GM23248 (cell line): Measurements from ENCODE around the gene GNAL. TPM values are rescaled to one million over a fixed set of nuclear protein-coding genes. Genes with fewer than 3 reads are reported as not detected.

Source experiments
- DNase-seq: peaks from one replicate; pipeline ENCODE4 v3.0.0-alpha.2; 2015
- H2AFZ ChIP-seq: fragments of 200-600 bp; sonication (generic); 2 replicates; pipeline ENCODE4 v1.6.1; 2016; ENCODE audit warnings: antibody characterized with exemption
- H3F3A ChIP-seq: fragments of 200-600 bp; sonication (generic); 2 replicates; pipeline ENCODE4 v1.6.1; 2016; ENCODE audit warnings: mild to moderate bottlenecking, antibody characterized with exemption, mixed run types; ENCODE audit not compliant: insufficient read depth
- H3K27ac ChIP-seq: fragments of 200-600 bp; sonication (generic); 2 replicates; pipeline ENCODE4 v1.5.1; 2016; ENCODE audit warnings: mild to moderate bottlenecking
- H3K27me3 ChIP-seq: fragments of 200-600 bp; sonication (generic); replicated peaks from 2 replicates; pipeline ENCODE4 v1.6.1; 2016; ENCODE audit warnings: mild to moderate bottlenecking; ENCODE audit not compliant: insufficient read depth
- H3K36me3 ChIP-seq: fragments of 200-600 bp; sonication (generic); 2 replicates; pipeline ENCODE4 v1.6.1; 2016; ENCODE audit warnings: low read depth, mild to moderate bottlenecking
- H3K4me1 ChIP-seq: fragments of 200-600 bp; sonication (generic); 2 replicates; pipeline ENCODE4 v1.6.1; 2016; ENCODE audit warnings: mild to moderate bottlenecking; ENCODE audit not compliant: insufficient read depth
- H3K4me2 ChIP-seq: fragments of 200-600 bp; sonication (generic); one replicate; pipeline ENCODE4 v1.6.1; 2016; ENCODE audit warnings: mild to moderate bottlenecking; ENCODE audit not compliant: unreplicated experiment
- H3K4me3 ChIP-seq: fragments of 200-600 bp; sonication (generic); 2 replicates; pipeline ENCODE4 v1.5.1; 2016; ENCODE audit warnings: mild to moderate bottlenecking
- H3K79me2 ChIP-seq: fragments of 200-600 bp; sonication (generic); 2 replicates; pipeline ENCODE4 v1.6.1; 2016; ENCODE audit warnings: mild to moderate bottlenecking; ENCODE audit not compliant: insufficient read depth
- H3K9ac ChIP-seq: fragments of 200-600 bp; sonication (generic); 2 replicates; pipeline ENCODE4 v1.6.1; 2016; ENCODE audit warnings: mild to moderate bottlenecking
- H3K9me2 ChIP-seq: fragments of 200-600 bp; sonication (generic); 2 replicates; pipeline ENCODE4 v1.6.1; 2016; ENCODE audit warnings: mixed run types, mild to moderate bottlenecking, moderate library complexity; ENCODE audit not compliant: insufficient read depth
- H3K9me3 ChIP-seq: fragments of 200-600 bp; sonication (generic); one replicate; pipeline ENCODE4 v1.6.1; 2017; ENCODE audit warnings: low read depth
- H4K20me1 ChIP-seq: fragments of 200-600 bp; sonication (generic); 2 replicates; pipeline ENCODE4 v1.6.0; 2016; ENCODE audit not compliant: insufficient read depth
- EZH2 ChIP-seq: fragments of 200-600 bp; sonication (generic); IDR thresholded peaks from 2 replicates; pipeline ENCODE4 v1.6.1; 2018; ENCODE audit warnings: antibody characterized with exemption, mild to moderate bottlenecking; ENCODE audit not compliant: insufficient read depth, poor library complexity, severe bottlenecking
- EZH2phosphoT487 ChIP-seq: fragments of 200-600 bp; sonication (generic); IDR thresholded peaks from 2 replicates; pipeline ENCODE4 v1.6.1; 2018; ENCODE audit warnings: antibody characterized with exemption, moderate library complexity, mild to moderate bottlenecking, low read depth; ENCODE audit not compliant: insufficient read depth
- WGBS, 2 experiments: methylation state at CpG; one replicate each; pipeline ENCODE4 v1.1.6; 2015 to 2017; ENCODE audit warnings: low lambda C conversion rate in 2 of 2, low coverage in 1 of 2; ENCODE audit errors: missing lambda C conversion rate in 2 of 2; 5-methylcytosine and 5-hydroxymethylcytosine counted together
- in situ Hi-C: fragments of 300-500 bp; cut with MboI; formaldehyde crosslinking; loops from 2 replicates; pipeline ENCODE4 v1.15.0; 2020
- polyA plus RNA-seq: library from polyadenylated mRNA; unstranded; fragments of >200 nt; fragmentation: Nextera tagmentation; extraction: Ambion mirVana; gene quantifications from 2 replicates; pipeline ENCODE4 v1.2.1, GENCODE V29; 2016
- total RNA-seq: library from RNA; depleted of rRNA; stranded (reverse); fragments of >200 nt; shearing (Covaris generic); gene quantifications from 2 replicates; pipeline ENCODE4 v1.2.3, GENCODE V29; 2014

GNAL gene
- total and polyA plus RNA-seq, 2 experiments from 2014 or later, result 0.19 to 3.0 TPM

- no peak overlapping the region for H3K27ac ChIP-seq
- in situ Hi-C loops, result no loop called here
- H2AFZ ChIP-seq, result no peak overlapping the region
- no peak for TF ChIP-seq EZH2phosphoT487
- TF ChIP-seq EZH2, result no peak
- no peaks in the 10 kb centered on the region for H3K79me2 ChIP-seq
- H3K9me3 ChIP-seq, result no peaks in the 10 kb centered on the region
- H4K20me1 ChIP-seq, result no peaks in the 10 kb centered on the region
- no peaks in the 10 kb centered on the region for H3K36me3 ChIP-seq
- WGBS, 2 experiments, result 37 to 43% methylated on average over 2 of the region's 2 CpGs
- no peak overlapping the region for H3K4me3 ChIP-seq
- no peaks in the 10 kb centered on the region for H3K9me2 ChIP-seq
- H3F3A ChIP-seq, result no peaks in the 10 kb centered on the region
- H3K9ac ChIP-seq, result no peak overlapping the region
- H3K4me1 ChIP-seq, result no peaks in the 10 kb centered on the region
- H3K27me3 ChIP-seq, result peaks cover 21% of the 10 kb centered on the region
- H3K4me2 ChIP-seq, result no peak overlapping the region
- DNase-seq, result no peak
Measured at GRCh38 chr18:11740461-11740860, 51.4 kb downstream of the GNAL start.

- Histone ChIP-seq H3K27me3 (peaks cover 29% of the 10 kb centered on the region), H3K4me1 (no peaks in the 10 kb centered on the region), H3K4me2 (no peak overlapping the region), H3K9ac (no peak overlapping the region), H3K9me2 (no peaks in the 10 kb centered on the region), H3K79me2 (no peaks in the 10 kb centered on the region), H4K20me1 (no peaks in the 10 kb centered on the region), H2AFZ (no peak overlapping the region), H3K9me3 (no peaks in the 10 kb centered on the region), H3K36me3 (no peaks in the 10 kb centered on the region), H3K27ac (no peak overlapping the region), H3K4me3 (no peak overlapping the region), H3F3A (no peaks in the 10 kb centered on the region)
- DNase-seq, result peak; percentile 24
- in situ Hi-C loops, result no loop called here
- WGBS, 2 experiments, result 71 to 78% methylated on average over 5 of the region's 5 CpGs
- no peak for TF ChIP-seq EZH2
- TF ChIP-seq EZH2phosphoT487, result no peak
Measured at GRCh38 chr18:11741505-11742145, 52.6 kb downstream of the GNAL start.

- WGBS, 2 experiments, result 60 to 62% methylated on average over 9 of the region's 9 CpGs
- H3K27me3 ChIP-seq, result peaks cover 35% of the 10 kb centered on the region
- no peak for DNase-seq
- no peaks in the 10 kb centered on the region for H3F3A ChIP-seq
- no peaks in the 10 kb centered on the region for H3K36me3 ChIP-seq
- H3K9me3 ChIP-seq, result no peaks in the 10 kb centered on the region
- no peak overlapping the region for H3K9ac ChIP-seq
- H3K4me3 ChIP-seq, result no peak overlapping the region
- no peak overlapping the region for H2AFZ ChIP-seq
- TF ChIP-seq EZH2phosphoT487 (no peak), EZH2 (no peak)
- H3K79me2 ChIP-seq, result no peaks in the 10 kb centered on the region
- H3K9me2 ChIP-seq, result no peaks in the 10 kb centered on the region
- H4K20me1 ChIP-seq, result no peaks in the 10 kb centered on the region
- in situ Hi-C loops, result no loop called here
- H3K27ac ChIP-seq, result no peak overlapping the region
- no peak overlapping the region for H3K4me2 ChIP-seq
- H3K4me1 ChIP-seq, result no peaks in the 10 kb centered on the region
Measured at GRCh38 chr18:11745521-11745920, 56.5 kb downstream of the GNAL start.

- WGBS, 2 experiments, result 92% methylated on average over 4 of the region's 4 CpGs
- Histone ChIP-seq H3K27me3 (peaks cover 36% of the 10 kb centered on the region), H3K4me1 (no peaks in the 10 kb centered on the region), H3K9ac (no peak overlapping the region), H3K79me2 (no peaks in the 10 kb centered on the region), H2AFZ (no peak overlapping the region), H3K27ac (no peak overlapping the region), H3F3A (no peaks in the 10 kb centered on the region), H3K36me3 (no peaks in the 10 kb centered on the region), H4K20me1 (no peaks in the 10 kb centered on the region), H3K9me3 (no peaks in the 10 kb centered on the region), H3K4me3 (no peak overlapping the region), H3K4me2 (no peak overlapping the region), H3K9me2 (no peaks in the 10 kb centered on the region)
- DNase-seq, result no peak
- TF ChIP-seq EZH2, result no peak
- in situ Hi-C loops, result no loop called here
Measured at GRCh38 chr18:11747286-11747685, 58.2 kb downstream of the GNAL start.

GRCh38 chr18:11747731-11748130 lies 58.7 kb downstream of the GNAL start:
- H3K9me2 ChIP-seq, result no peaks in the 10 kb centered on the region

More at GRCh38 chr18:11747731-11748130, 58.7 kb downstream of the GNAL start:
- H3K4me3 ChIP-seq, result no peak overlapping the region
- H3K9me3 ChIP-seq, result no peaks in the 10 kb centered on the region
- no peak overlapping the region for H3K9ac ChIP-seq
- peaks cover 40% of the 10 kb centered on the region for H3K27me3 ChIP-seq
- in situ Hi-C loops, result no loop called here
- no peaks in the 10 kb centered on the region for H3F3A ChIP-seq
- H3K79me2 ChIP-seq, result no peaks in the 10 kb centered on the region
- H3K4me1 ChIP-seq, result no peaks in the 10 kb centered on the region
- H4K20me1 ChIP-seq, result no peaks in the 10 kb centered on the region
- no peak overlapping the region for H3K4me2 ChIP-seq
- H2AFZ ChIP-seq, result no peak overlapping the region
- H3K27ac ChIP-seq, result no peak overlapping the region
- no peak for DNase-seq
- no peaks in the 10 kb centered on the region for H3K36me3 ChIP-seq
- WGBS, 2 experiments, result 34 to 37% methylated on average over 11 of the region's 11 CpGs
- TF ChIP-seq EZH2phosphoT487 (no peak), EZH2 (no peak)
